HG03457 (cell line): ENCODE data around the gene STEAP1.
"Not testable (repeated sequence)": the region's sequence is repeated elsewhere in the genome, so short reads cannot be mapped to it uniquely, and the experiment has no call there.

Source experiments
- ATAC-seq: cut with Tn5 transposase; IDR thresholded peaks from one replicate; pipeline ENCODE4 v1.9.1; 2021; ENCODE audit warnings: moderate number of reproducible peaks; ENCODE audit not compliant: unreplicated experiment

The STEAP1 gene

GRCh38 chr7:90153943-90154771 lies at the start of gene STEAP1:
Gene STEAP1 (plus strand): TSS chr7:90154469. CDS start chr7:90159789, 5,320 bp downstream.
- peak; percentile 97 for ATAC-seq

- ATAC-seq, result not testable (repeated sequence)
Measured at GRCh38 chr7:90114972-90115371, 39.3 kb upstream of the STEAP1 start.

- ATAC-seq, result not testable (repeated sequence)
Measured at GRCh38 chr7:90118551-90119177, 35.6 kb upstream of the STEAP1 start.

- no peak for ATAC-seq
Measured at GRCh38 chr7:90119178-90119971, 34.9 kb upstream of the STEAP1 start.

GRCh38 chr7:90120205-90120604 lies 34.1 kb upstream of the STEAP1 start:
- ATAC-seq, result not testable (repeated sequence)

- not testable (repeated sequence) for ATAC-seq
Measured at GRCh38 chr7:90131746-90132145, 22.5 kb upstream of the STEAP1 start.

- not testable (repeated sequence) for ATAC-seq
Measured at GRCh38 chr7:90147079-90147960, 6.9 kb upstream of the STEAP1 start.

- not testable (repeated sequence) for ATAC-seq
Measured at GRCh38 chr7:90149428-90149827, 4.8 kb upstream of the STEAP1 start.

GRCh38 chr7:90151884-90152283 lies 2.4 kb upstream of the STEAP1 start:
- ATAC-seq, result not testable (repeated sequence)

GRCh38 chr7:90152642-90153253 lies 1.5 kb upstream of the STEAP1 start:
- not testable (repeated sequence) for ATAC-seq

GRCh38 chr7:90155206-90155605 lies 937 bp downstream of the STEAP1 start:
- ATAC-seq, result no peak

- ATAC-seq, result not testable (repeated sequence)
Measured at GRCh38 chr7:90157331-90157730, 3.1 kb downstream of the STEAP1 start.

GRCh38 chr7:90157761-90158350 lies 3.6 kb downstream of the STEAP1 start:
- ATAC-seq, result not testable (repeated sequence)

GRCh38 chr7:90163534-90163933 lies 9.3 kb downstream of the STEAP1 start:
- no peak for ATAC-seq

GRCh38 chr7:90165724-90166123 lies 11.5 kb downstream of the STEAP1 start:
- ATAC-seq, result no peak

- ATAC-seq, result no peak
Measured at GRCh38 chr7:90166153-90166552, 11.9 kb downstream of the STEAP1 start.

GRCh38 chr7:90167361-90167760 lies 13.1 kb downstream of the STEAP1 start:
- ATAC-seq, result no peak

GRCh38 chr7:90169891-90170290 lies 15.6 kb downstream of the STEAP1 start:
- ATAC-seq, result no peak

- ATAC-seq, result no peak
Measured at GRCh38 chr7:90172121-90172520, 17.9 kb downstream of the STEAP1 start.

GRCh38 chr7:90172624-90173023 lies 18.4 kb downstream of the STEAP1 start:
- ATAC-seq, result no peak
